HUES48 (cell line): ENCODE measurements around the gene CHIC2.

Experiments
- H3K27ac ChIP-seq: one replicate; pipeline ENCODE4 v1.7.0; 2013; ENCODE audit warnings: low read depth, low read length, inconsistent platforms
- H3K27me3 ChIP-seq: 2 replicates; pipeline ENCODE4 v1.6.1; 2013; ENCODE audit warnings: mild to moderate bottlenecking, low read length; ENCODE audit not compliant: control insufficient read depth, insufficient read depth
- H3K36me3 ChIP-seq: 2 replicates; pipeline ENCODE4 v1.6.1; 2013; ENCODE audit warnings: low read length; ENCODE audit not compliant: control insufficient read depth, insufficient read depth
- H3K4me1 ChIP-seq: 2 replicates; pipeline ENCODE4 v1.6.1; 2013; ENCODE audit warnings: mild to moderate bottlenecking, low read length; ENCODE audit not compliant: control insufficient read depth, insufficient read depth
- H3K4me3 ChIP-seq: 2 replicates; pipeline ENCODE4 v1.5.1; 2013; ENCODE audit warnings: mild to moderate bottlenecking, low read depth, low read length
- H3K9ac ChIP-seq: 2 replicates; pipeline ENCODE4 v1.6.1; 2013; ENCODE audit warnings: mild to moderate bottlenecking, low read depth, low read length, moderate library complexity
- H3K9me3 ChIP-seq: 2 replicates; pipeline ENCODE4 v1.6.1; 2013; ENCODE audit warnings: low read length; ENCODE audit not compliant: control insufficient read depth, insufficient read depth

CHIC2 gene

GRCh38 chr4:54073271-54073880 is 9.0 kb upstream of the CHIC2 start:
- H3K4me1 ChIP-seq = no peaks in the 10 kb centered on the region
- no peak overlapping the region for H3K4me3 ChIP-seq
- H3K27ac ChIP-seq = no peak overlapping the region
- H3K9me3 ChIP-seq = no peaks in the 10 kb centered on the region
- no peaks in the 10 kb centered on the region for H3K27me3 ChIP-seq
- no peak overlapping the region for H3K9ac ChIP-seq
- no peaks in the 10 kb centered on the region for H3K36me3 ChIP-seq

DNA sequence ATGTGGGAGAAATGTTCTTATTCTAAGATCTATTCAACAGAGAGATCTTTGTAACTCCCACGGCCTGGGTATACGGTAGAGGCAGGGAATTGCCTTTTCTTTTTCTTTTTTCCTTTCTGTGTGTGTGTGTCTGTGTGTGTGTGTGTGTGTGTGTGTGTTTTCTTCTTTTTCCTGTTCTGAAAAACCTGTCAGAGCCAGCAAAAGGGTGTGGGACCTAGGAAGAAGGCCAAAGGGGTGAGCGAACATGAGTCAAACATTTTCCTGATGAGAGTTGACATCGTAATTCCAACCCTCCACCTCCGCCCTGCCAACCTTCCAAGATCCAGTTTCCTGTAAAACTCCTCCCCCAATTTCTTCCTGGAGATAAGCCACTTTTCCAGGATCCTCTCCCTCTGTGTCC is 2.8 kb upstream of the CHIC2 start:
- Histone ChIP-seq H3K27ac (no peak overlapping the region), H3K9me3 (no peaks in the 10 kb centered on the region), H3K4me3 (no peak overlapping the region), H3K4me1 (peaks cover 21% of the 10 kb centered on the region), H3K27me3 (peaks cover 13% of the 10 kb centered on the region; the same call in 1 of the 2 replicates), H3K36me3 (no peaks in the 10 kb centered on the region), H3K9ac (no peak overlapping the region)

- Histone ChIP-seq H3K9ac (no peak overlapping the region), H3K27ac (no peak overlapping the region), H3K4me3 (no peak overlapping the region), H3K4me1 (peaks cover 25% of the 10 kb centered on the region), H3K36me3 (no peaks in the 10 kb centered on the region), H3K9me3 (no peaks in the 10 kb centered on the region), H3K27me3 (peaks cover 13% of the 10 kb centered on the region; the same call in 1 of the 2 replicates)
These were observed 2.3 kb upstream of the CHIC2 start for GRCh38 chr4:54066718-54067129.

DNA sequence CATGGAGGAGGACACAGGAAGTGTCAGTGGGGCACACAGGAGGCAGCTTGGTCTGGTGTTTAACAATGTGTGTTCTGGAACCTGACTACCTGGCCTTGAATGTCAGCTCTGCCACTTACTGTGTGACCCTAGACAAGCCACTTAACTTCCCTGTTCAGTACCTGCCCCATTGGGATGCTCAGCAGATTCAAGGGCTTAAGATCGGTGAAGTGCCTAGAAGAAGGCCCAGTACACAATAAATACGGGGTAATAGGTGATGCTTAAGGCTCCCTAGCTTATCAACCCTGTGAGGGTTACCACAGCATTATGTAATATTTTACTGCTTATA is 1.6 kb upstream of the CHIC2 start:
- Histone ChIP-seq H3K27me3 (peaks cover 13% of the 10 kb centered on the region; the same call in 1 of the 2 replicates), H3K36me3 (no peaks in the 10 kb centered on the region), H3K9me3 (no peaks in the 10 kb centered on the region), H3K27ac (no peak overlapping the region), H3K4me1 (peaks cover 31% of the 10 kb centered on the region), H3K4me3 (no peak overlapping the region), H3K9ac (no peak overlapping the region)

DNA sequence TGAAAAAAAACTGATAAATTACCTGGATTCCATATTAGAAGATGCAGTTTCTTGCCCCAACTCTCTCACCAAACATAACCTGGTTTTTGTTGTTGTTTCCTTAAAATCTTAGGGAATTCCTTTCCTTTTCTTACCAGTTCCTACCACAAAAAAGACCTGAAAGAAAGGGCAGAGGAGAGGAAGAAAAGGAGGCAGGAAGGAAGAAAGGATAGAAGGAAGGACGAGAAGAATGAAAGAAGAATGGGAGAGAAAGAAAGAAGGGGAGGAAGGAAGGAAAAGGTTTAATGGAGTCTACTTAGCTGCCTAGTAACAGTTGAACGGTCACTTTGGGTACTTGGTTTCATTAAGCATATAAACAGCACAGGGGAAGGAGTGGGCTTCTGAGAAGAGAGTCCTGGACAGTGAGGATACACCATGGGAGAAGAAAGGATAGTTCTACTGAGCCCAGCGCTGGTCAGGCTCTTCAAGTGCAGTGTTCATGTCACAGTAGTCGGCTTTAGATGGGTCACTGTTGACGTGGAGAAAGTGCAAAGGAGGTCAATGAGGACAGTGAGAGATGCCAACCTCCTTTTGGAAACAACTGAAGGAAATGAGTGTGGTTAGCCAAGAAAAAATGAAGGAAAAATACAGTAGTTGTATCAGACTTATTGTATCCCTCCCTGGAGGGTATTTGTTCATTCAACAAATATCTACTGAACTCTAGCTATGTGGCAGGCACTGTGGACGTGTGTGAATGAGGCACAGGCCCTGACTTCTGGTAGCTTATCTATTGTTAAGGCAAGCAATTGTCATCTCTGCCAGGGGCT is 1.1 kb upstream of the CHIC2 start:
- no peaks in the 10 kb centered on the region for H3K9me3 ChIP-seq
- H3K4me3 ChIP-seq = peak overlapping the region; percentile 93
- H3K27me3 ChIP-seq = peaks cover 13% of the 10 kb centered on the region; the same call in 1 of the 2 replicates
- H3K4me1 ChIP-seq = peaks cover 37% of the 10 kb centered on the region
- H3K9ac ChIP-seq = no peak overlapping the region
- no peaks in the 10 kb centered on the region for H3K36me3 ChIP-seq
- no peak overlapping the region for H3K27ac ChIP-seq

DNA sequence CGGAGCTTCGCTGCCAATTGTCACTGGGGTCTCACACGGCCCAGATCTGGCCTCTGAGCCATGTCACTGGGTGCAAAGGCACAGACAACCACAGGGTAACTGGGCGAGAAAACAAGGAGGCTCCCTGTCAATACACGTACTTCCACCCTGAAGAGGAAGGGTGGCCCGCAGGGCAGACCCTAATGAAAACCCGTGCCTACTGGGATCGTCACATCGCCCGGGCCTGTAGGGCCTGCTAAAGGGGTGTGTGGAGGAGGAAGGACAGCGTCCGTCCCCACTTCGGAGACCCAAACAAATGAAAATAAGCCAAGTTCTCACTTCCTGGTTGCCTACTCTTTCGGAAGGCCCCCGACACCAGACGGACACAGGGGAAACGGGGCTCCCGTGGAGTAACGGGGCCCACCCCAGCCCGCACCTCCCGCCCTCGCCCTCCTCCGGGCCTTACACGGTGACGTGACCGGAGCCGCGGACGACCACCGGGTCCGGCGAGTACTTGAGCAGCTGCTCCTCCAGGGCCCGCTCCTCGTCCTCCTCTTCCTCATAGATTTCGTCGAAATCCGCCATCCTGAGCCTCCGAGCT is 578 bp downstream of the CHIC2 start:
- Histone ChIP-seq H3K27ac (peak overlapping the region; percentile 89), H3K27me3 (peaks cover 13% of the 10 kb centered on the region; the same call in 1 of the 2 replicates), H3K9me3 (no peaks in the 10 kb centered on the region), H3K4me1 (peaks cover 42% of the 10 kb centered on the region), H3K36me3 (no peaks in the 10 kb centered on the region), H3K4me3 (peak overlapping the region; percentile 93), H3K9ac (peak overlapping the region; percentile 87)

GRCh38 chr4:54063229-54063628 is 1.2 kb downstream of the CHIC2 start:
- Histone ChIP-seq H3K9me3 (no peaks in the 10 kb centered on the region), H3K27me3 (peaks cover 13% of the 10 kb centered on the region; the same call in 1 of the 2 replicates), H3K36me3 (no peaks in the 10 kb centered on the region), H3K27ac (no peak overlapping the region), H3K4me3 (peak overlapping the region; percentile 93), H3K4me1 (peaks cover 42% of the 10 kb centered on the region), H3K9ac (peak overlapping the region; percentile 87)

- H3K27ac ChIP-seq = no peak overlapping the region
- H3K9me3 ChIP-seq = no peaks in the 10 kb centered on the region
- peaks cover 46% of the 10 kb centered on the region for H3K4me1 ChIP-seq
- H3K4me3 ChIP-seq = peak overlapping the region; percentile 93
- no peak overlapping the region for H3K9ac ChIP-seq
- H3K27me3 ChIP-seq = peaks cover 13% of the 10 kb centered on the region; the same call in 1 of the 2 replicates
- H3K36me3 ChIP-seq = no peaks in the 10 kb centered on the region
These were observed 2.0 kb downstream of the CHIC2 start for GRCh38 chr4:54062392-54062791.

DNA sequence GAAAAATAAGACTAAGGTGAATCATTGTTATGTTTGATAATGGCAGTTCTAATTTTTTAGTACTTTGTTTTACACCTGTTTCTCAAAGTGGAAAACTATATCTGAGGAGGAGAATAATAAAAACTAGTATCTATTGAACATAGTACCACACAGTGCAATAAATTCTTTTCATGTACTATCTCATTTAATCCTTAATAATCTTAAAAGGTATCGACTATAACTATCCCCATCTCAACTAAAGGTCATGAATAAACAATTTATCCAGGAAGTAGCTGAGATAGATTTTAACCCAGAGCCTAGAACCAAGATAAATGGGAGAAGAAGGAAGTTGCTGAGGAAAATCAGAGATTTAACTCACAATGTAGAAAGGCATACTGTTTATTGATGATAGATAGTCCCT is 2.5 kb downstream of the CHIC2 start:
- no peak overlapping the region for H3K27ac ChIP-seq
- peaks cover 46% of the 10 kb centered on the region for H3K4me1 ChIP-seq
- no peaks in the 10 kb centered on the region for H3K36me3 ChIP-seq
- H3K9ac ChIP-seq = no peak overlapping the region
- peak overlapping the region; percentile 93 for H3K4me3 ChIP-seq
- H3K27me3 ChIP-seq = peaks cover 13% of the 10 kb centered on the region; the same call in 1 of the 2 replicates
- no peaks in the 10 kb centered on the region for H3K9me3 ChIP-seq

GRCh38 chr4:54061067-54061466 is 3.3 kb downstream of the CHIC2 start:
- H3K36me3 ChIP-seq = no peaks in the 10 kb centered on the region
- peak overlapping the region; percentile 2; the same call in 1 of the 2 replicates for H3K4me3 ChIP-seq
- H3K4me1 ChIP-seq = peaks cover 46% of the 10 kb centered on the region
- H3K9me3 ChIP-seq = no peaks in the 10 kb centered on the region
- no peak overlapping the region for H3K9ac ChIP-seq
- H3K27ac ChIP-seq = no peak overlapping the region
- H3K27me3 ChIP-seq = peaks cover 13% of the 10 kb centered on the region; the same call in 1 of the 2 replicates

DNA sequence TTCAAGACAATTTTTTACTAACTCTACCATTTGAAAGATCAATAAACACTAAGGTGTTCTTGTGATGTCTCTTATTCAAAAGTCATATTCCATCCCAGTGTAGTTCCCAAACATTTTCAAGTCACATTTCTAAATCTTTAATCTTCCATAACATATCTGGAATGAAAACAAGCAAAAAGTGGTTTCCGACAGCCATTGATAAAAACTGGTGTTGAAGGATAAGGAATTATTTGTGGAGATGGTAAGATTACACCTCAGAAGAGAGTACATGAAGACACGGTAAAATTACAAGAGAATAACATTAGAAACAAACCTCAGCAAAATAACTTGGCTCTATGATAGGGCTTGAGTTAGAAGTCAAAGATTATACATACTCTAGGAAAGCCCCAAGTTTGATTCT is 4.3 kb downstream of the CHIC2 start:
- peaks cover 42% of the 10 kb centered on the region for H3K4me1 ChIP-seq
- no peaks in the 10 kb centered on the region for H3K9me3 ChIP-seq
- no peaks in the 10 kb centered on the region for H3K36me3 ChIP-seq
- H3K9ac ChIP-seq = no peak overlapping the region
- peaks cover 3% of the 10 kb centered on the region; the same call in 1 of the 2 replicates for H3K27me3 ChIP-seq
- no peak overlapping the region for H3K27ac ChIP-seq
- H3K4me3 ChIP-seq = no peak overlapping the region
